Activated CD4-positive, CD25-positive, alpha-beta regulatory T cell treated with anti-CD3 and anti-CD28 coated beads, Interleukin-2, amount 50 U/mL, for 16 hours (primary cell): ENCODE results near the gene DRC1.
"Not testable (repeated sequence)": the region's sequence is repeated elsewhere in the genome, so short reads cannot be mapped to it uniquely, and the experiment has no call there.

Experiments used
- DNase-seq: peaks from one replicate; pipeline ENCODE4 v3.0.0-alpha.2; 2020; ENCODE audit warnings: low read depth, low spot score

Gene DRC1

GRCh38 chr2:26401739-26402541 lies at the start of gene DRC1:
DRC1 (plus strand) TSS chr2:26401920; CDS start chr2:26401990, 70 bp downstream.
- DNase-seq: no peak

DNA sequence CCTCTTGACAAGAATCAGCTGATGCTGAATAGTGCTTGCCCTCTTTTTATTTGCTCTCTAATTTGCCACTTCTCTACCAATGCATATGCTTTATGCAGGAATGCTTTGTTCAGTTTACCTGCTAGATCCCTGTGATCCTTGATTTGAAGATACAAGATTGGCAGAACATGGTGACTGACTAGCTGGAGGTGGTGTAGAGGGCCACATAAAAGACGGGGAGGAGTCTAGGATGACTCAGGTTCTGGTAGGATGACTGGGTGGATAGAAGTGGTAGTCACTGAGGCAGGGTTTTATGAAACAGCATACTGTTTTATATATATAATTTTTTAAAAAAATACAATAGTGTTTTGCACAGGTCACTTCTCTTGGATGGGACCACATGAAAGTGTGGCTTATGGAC lies 48.8 kb upstream of the DRC1 start:
- DNase-seq: no peak

DNA sequence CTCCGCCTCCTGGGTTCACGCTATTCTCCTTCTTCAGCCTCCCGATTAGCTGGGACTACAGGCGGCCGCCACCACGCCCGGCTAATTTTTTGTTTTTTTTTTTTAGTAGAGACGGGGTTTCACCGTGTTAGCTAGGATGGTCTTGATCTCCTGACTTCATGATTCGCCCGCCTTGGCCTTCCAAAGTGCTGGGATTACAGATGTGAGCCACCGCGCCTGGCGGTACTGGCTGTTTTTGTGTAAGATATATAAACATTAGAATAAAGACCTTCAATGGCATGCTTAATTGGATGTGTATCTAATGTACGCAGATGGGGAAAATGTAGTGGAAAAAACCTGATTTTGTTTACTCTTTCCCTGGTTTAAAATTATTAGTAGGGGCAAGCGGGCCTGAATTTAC lies 47.3 kb upstream of the DRC1 start:
- not testable (repeated sequence) for DNase-seq

DNA sequence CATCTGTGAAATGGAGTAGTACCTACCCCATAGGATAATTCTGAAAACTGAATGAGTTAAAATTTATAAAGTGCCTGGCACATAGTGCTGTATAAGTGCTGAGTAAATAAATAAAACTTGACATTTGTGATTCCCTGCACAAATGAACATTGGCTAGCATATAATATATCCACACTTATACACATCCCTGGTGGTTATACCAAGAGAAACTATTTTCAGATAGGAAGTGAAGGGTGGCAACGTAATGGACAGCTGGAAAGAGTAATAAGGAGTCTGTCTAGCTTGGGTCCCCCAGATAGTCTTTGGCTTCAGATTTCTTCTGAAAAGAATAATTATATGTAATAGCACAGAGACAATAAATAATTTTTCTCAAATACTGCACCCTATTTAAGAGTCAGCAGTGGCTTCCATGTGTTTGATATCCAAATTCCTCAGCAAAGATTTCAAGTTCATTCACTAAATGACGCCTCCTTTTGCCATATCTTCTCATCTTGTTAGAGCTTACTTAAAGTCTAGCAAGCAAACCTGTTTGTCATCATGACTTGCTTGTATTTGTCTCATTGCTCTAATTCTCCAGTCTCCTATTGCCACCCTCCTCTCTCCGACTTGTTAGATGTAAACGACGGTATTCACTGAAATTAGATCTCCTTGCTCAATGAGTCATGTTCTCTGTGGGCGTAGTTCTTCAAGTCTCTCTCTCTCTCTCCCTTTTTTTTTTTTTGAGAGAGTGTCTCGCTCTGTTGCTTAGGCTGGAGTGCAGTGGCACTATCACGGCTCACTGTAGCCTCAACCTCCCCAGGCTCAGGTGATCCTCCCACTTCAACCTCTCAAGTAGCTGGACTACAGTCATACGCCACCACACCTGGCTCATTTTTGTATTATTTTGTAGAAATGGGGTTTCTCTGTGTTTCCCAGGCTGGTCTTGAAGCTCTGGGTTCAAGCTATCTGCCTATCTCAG lies 46.4 kb upstream of the DRC1 start:
- no peak for DNase-seq

DNA sequence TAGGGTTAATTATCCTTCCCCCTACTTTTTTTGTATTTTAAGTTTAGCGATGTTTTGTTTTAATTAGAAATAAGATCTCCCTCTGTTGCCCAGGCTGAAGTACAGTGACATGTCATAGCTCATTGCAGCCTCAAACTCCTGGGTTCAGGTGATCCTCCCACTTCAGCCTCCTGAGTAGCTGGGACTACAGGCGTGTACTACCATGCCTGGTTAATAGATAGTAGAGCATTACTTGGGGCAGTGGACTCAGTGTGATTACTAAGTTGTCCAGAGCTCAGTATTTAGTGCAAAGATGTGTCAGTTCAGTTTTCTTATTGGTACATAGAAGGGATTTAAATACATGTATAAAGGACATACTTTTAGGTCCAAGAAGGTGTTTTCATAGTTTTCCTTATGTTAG lies 45.6 kb upstream of the DRC1 start:
- DNase-seq: no peak

DNA sequence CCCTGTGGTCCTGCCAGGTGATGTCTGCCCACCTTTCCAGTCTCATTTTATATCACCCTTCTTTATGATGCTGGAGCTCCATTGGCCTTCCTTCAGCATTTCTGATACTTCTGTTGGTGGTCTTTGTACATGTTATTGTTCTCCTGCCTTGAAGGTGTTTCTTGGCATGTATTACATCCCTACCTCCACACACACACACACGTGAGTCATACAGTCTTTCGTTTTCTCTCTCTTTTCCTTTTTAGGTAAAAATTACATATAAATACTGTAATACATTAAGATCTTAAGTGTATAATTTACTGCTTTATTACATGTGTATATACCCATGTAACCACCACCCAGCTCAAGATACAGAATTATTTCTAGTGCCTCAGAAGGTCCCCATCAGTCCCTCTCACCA lies 44.9 kb upstream of the DRC1 start:
- no peak for DNase-seq

- no peak for DNase-seq
Measured at GRCh38 chr2:26359886-26360473, 41.7 kb upstream of the DRC1 start.

- no peak for DNase-seq
Measured at GRCh38 chr2:26363323-26363722, 38.4 kb upstream of the DRC1 start.

DNA sequence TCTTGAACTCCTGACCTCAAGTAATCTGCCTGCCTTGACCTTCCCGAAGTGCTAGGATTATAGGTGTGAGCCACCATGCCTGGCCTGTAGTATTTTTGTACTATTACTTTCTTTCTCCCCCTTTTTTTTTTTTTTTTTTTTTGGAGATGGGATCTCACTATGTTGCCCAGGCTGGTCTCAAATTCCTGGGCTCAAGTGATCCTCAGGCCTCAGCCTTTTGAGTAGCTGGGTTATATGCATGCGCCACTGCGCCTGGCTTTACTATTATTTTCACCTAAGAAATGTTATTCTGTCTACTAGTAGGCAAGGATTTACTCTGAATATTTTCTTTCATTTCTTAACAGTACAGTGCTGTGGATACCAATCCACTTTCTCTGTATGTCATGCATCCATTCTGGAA lies 37.8 kb upstream of the DRC1 start:
- DNase-seq: no peak

GRCh38 chr2:26364669-26365068 lies 37.1 kb upstream of the DRC1 start:
- no peak for DNase-seq

GRCh38 chr2:26366957-26367356 lies 34.8 kb upstream of the DRC1 start:
- no peak for DNase-seq

DNA sequence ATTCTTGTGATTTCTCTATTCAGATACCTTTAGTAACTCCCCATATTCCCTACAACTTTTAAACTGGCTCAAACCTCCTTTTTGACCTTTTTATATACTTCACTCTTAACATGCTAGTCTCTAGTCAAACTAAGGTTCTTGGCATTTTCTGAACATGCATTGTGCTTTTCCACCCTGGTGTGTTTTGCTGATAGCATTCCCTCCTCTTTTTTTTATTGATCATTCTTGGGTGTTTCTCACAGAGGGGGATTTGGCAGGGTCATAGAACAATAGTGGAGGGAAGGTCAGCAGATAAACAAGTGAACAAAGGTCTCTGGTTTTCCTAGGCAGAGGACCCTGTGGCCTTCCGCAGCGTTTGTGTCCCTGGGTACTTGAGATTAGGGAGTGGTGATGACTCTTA lies 32.1 kb upstream of the DRC1 start:
- DNase-seq: not testable (repeated sequence)

DNA sequence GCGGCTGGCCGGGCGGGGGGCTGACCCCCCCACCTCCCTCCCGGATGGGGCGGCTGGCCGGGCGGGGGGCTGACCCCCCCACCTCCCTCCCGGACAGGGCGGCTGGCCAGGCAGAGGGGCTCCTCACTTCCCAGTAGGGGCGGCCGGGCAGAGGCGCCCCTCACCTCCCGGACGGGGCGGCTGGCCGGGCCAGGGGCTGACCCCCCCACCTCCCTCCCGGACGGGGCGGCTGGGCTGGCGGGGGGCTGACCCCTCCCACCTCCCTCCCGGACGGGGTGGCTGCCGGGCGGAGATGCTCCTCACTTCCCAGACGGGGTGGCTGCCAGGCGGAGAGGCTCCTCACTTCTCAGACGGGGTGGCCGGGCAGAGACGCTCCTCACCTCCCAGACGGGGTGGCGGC lies 30.8 kb upstream of the DRC1 start:
- DNase-seq: not testable (repeated sequence)

DNA sequence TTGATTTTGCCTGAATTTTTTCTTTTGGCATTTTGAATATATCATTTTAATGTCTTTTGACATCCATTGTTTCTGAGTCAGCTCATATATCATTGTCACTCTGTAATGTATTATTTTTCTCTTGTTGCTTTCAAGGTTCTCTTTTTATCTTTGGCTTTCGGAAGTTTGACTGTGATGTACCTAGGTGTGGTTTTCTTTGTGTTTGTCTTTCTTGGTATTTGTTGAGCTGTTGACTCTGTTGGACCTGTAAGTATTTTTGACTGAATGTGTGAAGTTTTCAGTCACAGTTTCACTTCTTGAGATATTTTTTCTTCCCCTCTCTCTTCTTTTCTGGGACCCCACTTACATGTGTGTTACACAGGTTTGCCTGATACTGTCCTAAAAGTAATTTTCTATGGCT lies 24.9 kb upstream of the DRC1 start:
- DNase-seq: no peak

DNA sequence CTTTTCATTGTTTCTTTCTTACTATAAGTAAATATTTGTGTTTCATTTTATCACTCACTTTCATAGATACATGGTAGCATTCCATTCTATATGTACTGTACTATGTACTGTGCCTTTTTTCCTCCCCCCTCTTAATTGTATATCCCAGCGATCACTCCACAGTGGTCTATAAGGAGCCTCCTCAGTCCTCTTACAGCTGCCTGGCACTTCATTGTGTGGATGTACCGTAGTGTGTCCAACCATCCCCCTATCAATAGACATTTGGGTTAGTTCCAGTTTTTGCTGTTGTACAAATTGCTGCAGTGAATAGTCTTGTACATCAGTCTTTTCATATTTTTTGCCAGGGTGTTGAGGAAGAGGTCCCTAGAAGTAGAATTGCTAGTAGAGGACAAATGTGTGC lies 21.4 kb upstream of the DRC1 start:
- DNase-seq: no peak

DNA sequence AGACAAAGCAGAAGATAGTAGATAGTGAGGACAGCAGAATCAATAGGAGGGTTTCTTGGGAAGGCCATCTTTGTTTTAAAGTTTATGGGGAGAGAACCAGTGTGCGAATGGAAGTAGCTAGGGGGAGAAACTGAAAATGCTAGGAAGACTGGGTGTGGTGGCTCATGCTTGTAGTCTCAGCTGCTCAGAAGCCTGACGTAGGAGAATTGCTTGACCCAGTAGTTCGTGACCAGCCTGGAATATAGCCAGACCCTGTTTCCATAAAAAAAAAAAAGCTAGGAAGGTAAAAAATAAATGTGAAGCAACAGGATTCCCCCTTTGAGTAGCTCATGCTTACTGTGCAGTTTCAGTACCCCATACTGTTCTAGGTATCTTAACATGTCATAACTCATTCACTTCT lies 19.2 kb upstream of the DRC1 start:
- DNase-seq: no peak

- DNase-seq: no peak
Measured at GRCh38 chr2:26384183-26384582, 17.5 kb upstream of the DRC1 start.

DNA sequence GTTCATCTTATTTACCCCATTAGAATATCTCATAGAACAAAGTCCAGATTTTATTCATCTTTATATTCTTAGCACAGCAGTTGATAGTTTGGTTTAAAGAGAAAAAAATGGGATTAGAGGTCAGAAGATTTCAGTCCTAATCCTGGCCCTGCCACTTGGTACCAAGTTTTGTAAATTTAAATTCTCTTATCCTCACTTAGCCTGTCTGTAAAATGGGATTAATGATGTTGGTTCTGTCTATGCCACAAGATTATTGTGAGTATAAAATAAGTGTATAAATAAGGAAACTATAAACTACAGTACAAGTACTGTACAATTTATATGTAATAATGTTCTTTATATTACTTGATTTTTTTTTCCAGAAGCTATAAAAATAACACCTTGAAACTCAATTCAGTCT lies 17.1 kb upstream of the DRC1 start:
- DNase-seq: no peak

DNA sequence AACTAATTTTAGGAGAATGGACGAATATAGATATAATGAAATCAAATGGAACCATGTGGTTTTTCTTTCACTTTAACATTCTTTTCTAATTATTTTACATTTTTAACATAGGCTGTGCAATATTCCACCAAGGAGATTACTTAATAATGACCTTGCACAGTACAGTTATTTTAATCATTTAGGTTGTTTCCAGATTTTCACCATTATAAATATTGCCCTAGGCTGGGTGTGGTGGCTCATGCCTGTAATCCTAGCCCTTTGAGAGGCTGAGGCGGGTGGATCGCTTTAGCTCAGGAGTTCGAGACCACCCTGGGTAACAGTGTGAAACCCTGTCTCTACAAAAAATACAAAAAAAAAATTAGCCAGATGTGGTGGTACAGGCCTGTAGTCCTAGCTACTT lies 14.5 kb upstream of the DRC1 start:
- DNase-seq: no peak

- no peak for DNase-seq
Measured at GRCh38 chr2:26394694-26395093, 7.0 kb upstream of the DRC1 start.

- DNase-seq: no peak
Measured at GRCh38 chr2:26395394-26395793, 6.3 kb upstream of the DRC1 start.

DNA sequence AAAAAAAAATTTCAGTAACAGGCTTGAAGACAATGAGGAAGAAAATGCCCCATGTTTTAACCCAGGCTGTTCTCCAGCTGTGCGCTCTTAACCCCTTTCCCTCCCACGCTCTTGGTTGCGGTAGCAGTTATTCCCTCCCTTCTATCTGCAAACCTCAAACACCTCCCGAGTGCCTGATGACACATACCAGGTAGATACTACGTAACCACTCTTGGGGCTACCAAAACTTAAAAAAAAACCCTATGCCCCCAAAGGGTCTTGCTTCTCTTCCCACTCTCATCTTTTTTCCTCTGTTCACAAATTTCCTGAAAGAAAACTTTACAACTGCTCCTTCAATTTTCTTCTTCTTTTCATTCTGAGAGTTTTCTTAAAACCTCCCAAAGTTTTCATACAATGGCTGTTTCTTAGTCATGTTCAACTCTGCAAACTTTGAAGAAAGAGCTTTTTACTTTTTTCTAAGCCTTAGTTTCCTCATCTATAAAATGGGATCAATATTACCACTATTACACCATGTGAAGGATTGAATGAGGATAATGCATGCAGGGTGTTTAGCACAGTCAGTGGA lies 4.9 kb upstream of the DRC1 start:
- no peak for DNase-seq
